HG03460 (cell line): ENCODE data around the gene FGF16.
"Not testable (repeated sequence)": the region's sequence is repeated elsewhere in the genome, so short reads cannot be mapped to it uniquely, and the experiment has no call there.

Experiments used
- ATAC-seq: cut with Tn5 transposase; IDR thresholded peaks from one replicate; pipeline ENCODE4 v1.9.1; 2021; ENCODE audit not compliant: unreplicated experiment

Gene FGF16

DNA sequence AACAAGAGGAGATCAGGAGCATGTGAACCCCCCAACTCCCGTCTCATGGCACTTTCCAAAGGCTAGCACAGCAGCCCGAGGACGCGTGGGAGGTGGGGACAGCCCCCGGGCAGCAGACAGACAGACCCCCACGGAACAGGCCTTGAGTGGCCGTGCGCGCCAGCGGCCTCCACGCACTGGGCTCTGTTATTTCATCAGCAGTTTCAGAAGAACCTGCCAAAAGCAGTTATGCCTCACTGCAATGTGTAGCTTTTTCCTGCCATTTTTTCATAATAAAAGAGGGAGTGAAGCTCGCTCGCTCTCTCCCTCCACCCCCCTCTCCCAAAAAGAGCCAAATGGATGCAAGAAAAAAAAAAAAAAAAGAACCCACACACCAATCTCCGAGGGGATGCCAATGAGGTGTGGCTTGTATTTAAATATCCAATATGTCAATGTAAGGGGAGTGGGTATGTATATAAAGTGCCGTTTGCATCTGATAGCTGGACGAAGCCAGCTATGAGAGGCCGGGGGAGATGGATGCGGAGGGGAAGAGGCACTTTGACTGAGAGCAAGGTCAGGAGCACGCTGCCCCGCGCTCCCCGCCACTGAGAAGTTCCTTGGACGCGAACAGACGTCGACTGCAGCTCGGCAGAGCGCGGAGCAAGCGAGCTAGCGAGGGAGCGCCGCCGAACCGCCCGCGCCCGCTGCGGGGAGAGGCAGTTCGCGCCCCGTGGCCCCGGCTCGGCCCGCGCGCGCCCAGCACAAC, at the start of gene FGF16:
FGF16 (plus strand) TSS at position 482 of the 745 bp plus-strand sequence. CDS start 286 bp downstream, outside the sequence.
- ATAC-seq: no peak

DNA sequence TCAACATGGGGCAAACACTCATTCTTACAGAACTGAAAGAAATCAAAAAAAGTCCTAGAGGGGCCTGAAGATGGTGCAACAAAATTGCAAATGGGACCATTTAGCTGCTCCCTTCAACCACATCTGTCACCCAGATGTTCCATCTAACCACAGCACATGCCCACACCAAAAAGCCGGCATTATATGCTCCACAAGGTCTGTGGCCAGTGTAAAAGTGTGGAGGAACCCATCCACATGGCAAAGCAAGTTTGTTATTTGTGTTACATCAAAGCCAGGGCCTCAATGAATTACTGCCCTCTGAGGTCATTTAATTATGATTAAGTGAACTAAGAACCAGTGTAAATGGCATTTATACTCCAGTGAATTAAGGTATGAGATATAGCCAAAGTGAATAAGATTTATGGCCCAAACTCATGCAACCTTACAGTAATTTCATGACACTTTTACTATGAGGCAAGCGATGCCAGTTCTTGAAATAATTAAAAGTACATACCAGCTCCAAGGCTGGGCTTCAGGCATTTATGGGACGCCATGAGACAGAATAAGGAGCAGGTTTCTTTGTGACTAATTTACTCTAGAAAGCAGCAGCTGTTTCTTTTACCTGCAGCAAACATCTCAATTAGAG, 48.7 kb upstream of the FGF16 start:
- ATAC-seq: no peak

DNA sequence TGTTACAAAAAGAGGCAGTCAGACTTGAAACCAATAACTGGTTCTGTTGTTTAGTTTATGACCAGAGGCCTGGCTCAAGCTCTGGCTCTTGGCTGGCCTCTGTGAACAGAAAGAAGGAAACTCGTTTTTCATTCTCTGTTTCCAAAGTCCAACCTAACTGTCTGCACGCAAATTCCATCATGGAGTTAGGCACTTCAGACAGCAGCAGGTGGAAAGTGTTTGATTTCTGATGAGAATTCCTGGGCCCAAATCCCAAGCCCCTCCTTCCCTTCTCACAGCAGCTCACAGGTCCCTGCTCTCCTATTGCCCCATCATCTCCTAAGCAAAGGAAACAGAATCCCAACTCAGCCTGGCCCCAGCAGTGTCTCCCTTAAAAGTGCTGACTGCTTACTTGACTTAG, 42.8 kb upstream of the FGF16 start:
- no peak for ATAC-seq

DNA sequence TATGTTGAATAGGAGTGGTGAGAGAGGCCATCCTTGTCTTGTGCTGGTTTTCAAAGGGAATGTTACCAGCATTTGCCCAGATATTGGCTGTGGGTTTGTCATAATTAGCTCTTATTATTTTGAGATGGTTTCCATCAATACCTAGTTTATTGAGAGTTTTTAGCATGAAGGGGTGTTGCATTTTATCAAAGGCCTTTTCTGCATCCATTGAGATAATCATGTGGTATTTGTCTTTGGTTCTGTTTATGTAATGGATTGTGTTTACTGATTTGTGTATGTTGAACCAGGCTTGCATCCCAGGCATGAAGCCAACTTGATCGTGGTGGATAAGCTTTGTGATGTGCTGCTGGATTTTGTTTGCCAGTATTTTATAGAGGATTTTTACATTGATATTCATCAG, 39.4 kb upstream of the FGF16 start:
- ATAC-seq: not testable (repeated sequence)

DNA sequence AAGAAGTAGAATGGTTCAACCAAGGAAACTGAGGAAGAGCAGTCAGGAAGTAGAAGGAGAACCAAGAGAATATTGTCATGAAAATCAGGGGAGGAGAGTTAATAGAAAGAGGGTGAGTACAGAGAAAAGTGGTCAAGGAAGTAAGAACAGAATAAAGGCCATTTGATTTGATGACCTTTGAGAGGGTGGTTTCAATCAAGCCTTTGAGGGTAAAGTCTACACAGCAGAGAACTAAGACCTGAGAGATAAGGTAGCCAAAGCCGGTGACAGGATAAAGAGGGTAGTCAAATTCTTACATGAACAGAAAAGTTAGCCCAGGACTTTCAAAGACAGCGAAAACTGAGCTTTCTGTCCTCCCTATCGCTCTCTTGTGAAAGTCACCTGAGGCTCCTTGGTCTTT, 34.6 kb upstream of the FGF16 start:
- no peak for ATAC-seq

DNA sequence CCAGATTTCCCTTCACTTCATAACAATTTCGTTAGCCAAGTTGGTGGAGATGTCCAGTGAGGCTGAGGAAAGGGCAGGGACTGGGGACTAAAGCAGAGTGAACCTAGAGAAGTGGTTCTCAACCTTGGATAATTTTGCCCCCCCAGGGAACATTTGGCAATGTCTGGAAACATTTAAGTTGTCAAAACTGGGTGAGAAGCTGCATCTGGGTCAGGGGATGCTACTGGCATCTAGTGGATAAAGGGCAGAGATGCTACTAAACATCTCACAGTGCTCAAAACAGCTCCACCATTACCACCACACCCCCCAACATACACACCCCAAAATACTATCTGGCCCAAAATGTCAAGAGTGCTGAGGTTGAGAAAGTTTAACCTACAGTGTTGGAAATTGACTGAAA, 32.0 kb upstream of the FGF16 start:
- ATAC-seq: no peak

DNA sequence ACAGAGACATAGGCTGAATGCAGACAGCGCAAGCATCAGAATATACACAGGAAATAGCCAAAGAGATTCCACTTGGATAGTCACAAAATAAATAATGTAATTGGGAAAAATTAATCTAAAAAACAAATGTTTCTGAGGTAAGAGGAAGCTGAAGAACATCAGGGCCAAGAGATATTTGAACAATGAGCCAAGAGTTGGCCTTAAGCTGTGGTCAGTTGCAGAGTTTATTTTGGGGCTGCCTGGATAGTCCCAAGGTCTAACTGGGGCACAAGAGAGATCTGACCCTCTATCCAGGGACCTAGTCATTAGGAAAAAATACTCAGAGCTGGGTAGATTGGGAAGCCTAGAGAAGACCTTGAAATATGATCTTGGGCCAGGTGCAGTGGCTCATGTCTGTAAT, 31.3 kb upstream of the FGF16 start:
- no peak for ATAC-seq

DNA sequence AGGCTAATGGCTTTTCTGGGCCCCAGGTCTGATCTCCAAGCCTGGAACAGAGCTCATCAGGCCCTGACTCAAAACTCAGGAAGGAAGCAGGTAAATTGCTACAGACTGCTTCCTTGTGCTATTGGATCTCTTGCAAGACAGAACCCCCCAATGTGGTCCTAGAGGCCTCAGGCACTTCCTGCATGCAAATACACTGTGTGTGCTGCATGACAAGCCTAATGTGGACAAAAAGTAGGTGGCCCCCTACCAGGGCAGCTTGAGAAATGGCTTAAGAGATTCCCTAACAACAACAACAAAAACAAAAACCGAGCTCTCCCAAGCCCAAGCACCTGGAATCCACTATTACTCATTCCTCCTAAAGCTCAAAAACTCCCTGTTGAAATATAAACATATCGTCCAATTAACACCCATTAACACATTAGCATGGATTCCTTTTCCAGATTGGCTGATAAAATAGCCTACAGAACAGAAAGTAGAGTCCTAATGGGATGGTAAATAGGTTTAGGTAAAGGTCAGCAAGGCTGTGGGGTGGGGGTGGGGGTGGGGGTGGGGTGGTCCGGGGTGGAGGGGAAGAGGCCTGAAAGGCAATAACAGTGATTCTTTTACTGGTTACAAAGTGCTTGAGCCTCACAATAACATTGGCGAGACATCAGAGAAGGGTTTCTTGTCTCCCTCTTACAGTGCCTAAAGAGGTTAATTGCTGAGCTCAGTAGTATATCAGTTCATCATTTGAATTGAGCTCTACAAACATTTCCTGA, 24.1 kb upstream of the FGF16 start:
- ATAC-seq: no peak

DNA sequence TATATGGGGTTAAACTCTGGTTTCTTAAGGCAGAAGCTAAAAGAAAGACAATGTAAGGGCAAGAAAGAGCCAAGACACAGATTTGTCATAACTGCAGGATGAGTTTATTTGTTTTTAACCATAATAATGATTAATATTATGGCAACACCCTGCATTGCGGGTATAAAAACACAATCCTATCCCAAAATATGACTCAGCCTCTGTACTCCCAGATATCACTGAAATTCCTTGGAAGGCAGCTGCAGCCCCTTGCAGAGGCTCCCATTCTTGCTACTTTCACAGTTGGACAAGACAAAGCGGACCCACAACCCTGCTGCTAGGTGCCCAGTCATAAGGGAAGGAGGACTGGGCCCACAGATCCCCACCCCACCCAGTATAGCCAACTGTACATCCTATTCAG, 20.4 kb upstream of the FGF16 start:
- no peak for ATAC-seq

DNA sequence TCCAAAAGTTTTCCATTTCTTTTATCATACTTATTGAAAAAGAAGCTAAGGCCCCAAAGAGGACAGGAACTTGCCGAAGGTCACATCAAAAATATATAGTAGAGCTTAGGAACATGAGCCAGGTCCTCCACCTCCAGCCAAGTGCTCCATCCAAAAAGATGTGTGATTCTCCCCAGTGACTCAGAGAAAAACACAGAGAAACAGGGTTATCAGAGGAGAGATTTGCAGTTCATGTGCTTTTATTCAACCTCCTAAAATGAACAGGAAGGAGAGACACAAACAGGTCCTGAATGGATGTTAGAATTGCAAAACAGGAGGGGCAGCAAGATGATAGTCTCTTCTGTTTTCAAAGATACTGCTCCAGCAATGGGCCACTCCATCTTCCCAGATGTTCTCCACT, 19.6 kb upstream of the FGF16 start:
- ATAC-seq: no peak

DNA sequence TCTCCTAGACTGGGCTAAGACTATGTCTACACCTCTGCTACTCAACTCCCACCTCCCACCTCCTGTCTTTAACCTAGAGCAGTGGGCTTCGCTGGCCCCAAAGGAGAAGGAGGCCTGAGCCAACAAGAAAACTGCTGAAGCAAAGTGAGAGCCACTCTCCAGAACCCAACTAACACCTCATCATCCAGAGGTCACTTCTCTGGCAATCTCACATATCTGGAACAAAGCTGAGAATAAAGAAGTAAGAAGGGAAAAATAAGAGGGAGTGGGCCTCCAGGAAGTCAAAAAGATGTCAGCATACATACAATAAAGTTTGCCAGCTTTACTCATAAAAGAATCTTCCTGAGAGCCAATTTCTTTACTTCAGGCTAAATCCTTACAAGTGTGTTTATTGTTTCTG, 18.6 kb upstream of the FGF16 start:
- no peak for ATAC-seq

DNA sequence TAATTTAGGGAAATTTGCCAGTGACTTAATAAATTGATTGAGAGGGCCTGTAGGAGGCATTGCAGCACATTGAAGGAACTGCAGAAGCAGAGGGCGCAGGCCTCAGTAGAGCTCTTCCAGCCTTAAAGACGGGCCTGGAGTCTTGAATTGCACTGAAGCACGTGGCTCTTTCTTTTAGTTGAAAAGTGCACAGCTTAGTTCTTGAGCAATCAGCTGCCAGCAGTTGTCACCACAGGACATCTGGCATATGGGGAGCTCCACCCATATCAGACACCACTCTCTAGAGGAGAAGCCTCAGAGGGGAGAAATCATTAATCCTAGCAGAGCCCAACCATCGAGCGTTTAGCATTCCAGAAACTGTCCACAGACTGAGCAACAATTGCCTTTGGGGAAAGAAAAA, 16.0 kb upstream of the FGF16 start:
- no peak for ATAC-seq

DNA sequence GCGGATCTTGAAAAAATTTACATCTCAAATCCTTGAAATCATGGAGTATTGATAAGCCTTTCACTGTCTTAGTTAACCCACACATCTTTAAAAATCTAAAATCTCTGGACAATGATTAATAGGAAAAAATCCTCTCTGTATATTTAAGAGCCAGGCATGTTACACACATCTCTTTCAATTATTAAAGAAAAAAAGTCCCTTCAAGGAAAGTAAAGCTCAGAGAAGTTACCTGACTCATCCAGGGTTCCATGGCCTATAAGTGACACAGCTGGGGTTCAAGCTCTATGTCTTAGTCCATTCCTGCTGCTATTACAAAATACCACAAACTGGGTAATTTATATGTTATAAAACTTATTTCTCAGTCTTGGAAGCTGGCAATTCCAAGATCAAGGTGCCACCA, 14.2 kb upstream of the FGF16 start:
- no peak for ATAC-seq

DNA sequence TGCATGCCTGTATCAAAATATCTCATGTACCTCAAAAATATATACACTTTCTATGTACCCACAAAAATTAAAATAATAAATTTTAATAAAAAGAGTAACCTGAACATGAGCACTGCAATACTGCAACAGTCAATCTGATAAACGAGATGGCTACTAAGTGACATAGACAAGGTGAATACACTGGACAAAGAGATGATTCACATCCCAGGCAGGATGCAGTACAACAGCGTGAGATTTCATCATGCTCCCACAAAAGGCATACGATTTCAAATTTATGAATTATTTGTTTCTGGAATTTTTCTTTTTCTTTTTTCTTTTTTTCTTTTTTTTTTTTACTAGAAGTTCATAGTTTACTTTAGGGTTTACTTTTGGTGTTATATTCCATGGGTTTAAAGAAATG, 12.2 kb upstream of the FGF16 start:
- ATAC-seq: no peak

DNA sequence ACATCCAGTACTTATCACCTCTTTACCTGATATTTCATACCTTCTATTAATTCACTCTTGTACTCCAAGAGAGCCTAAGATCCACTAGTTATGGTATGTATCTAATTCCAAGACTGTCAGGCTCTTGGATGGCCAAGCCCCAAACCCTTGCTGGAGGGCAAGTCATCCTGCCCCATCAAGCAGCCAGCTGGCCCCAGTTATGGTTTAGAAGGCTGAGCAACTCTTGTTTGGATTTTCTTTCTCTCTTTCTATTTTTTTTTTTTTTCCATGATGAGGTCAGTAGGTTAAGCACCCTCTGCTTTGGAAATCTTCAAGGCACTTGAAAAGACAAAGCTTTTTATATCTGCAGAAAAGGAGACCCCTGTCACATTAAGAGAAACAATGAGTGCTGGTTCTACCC, 10.9 kb upstream of the FGF16 start:
- no peak for ATAC-seq

DNA sequence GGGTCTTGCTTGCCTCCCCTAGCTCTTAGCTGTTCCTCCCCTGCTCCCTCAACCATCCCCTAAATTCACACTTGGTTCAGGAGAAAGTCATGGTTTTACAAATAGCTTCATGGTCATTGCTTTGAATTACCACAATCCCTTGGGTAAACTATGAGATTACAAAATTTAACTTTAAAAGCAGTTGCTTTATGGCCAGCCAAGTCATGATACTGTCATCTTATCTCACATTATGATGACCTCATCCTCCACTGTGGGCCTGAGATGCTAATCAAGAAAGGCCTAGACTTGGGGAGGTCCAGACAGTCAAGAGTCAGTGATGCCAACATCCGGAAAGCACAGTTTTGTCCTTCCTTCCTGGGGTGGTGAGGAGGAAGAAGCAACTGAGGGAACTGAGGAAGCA, 10.5 kb upstream of the FGF16 start:
- no peak for ATAC-seq

DNA sequence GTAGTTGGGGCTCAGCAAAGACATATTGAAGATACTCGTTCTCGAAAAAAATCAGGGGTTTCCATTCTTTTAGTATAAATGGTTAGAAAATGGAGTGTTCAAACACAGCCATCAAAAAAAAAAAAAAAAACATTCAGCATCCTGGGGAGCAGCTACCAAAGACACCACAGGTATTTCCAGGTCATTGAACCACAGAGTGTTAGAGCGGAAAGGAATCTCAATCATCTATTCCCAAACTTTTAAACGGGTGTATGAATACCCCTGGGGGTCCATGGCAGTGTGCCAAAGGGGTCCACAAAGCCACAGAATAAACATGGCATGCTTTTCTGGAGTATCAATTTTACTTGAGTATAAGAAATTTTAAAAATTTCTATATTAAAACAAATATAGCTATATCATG, 6.9 kb upstream of the FGF16 start:
- no peak for ATAC-seq

DNA sequence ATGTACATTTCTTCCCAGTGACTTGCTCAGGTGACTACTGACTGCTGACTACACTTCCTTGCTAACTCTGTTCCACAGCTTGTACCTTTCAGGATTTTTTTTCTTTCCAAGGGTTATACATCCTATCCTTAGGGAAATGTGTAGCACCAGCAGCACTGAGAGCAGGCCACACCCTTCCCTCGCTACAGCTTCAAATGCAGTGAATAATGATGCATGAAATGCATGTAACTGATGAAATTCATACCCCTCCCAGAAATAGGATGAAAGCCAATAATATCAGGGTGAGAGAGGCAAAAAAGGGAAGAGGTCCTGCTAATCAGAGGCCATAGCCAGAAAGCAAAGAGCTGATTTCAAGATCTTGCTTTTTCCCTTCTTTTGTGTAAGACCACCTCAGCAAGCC, 6.2 kb upstream of the FGF16 start:
- ATAC-seq: no peak

DNA sequence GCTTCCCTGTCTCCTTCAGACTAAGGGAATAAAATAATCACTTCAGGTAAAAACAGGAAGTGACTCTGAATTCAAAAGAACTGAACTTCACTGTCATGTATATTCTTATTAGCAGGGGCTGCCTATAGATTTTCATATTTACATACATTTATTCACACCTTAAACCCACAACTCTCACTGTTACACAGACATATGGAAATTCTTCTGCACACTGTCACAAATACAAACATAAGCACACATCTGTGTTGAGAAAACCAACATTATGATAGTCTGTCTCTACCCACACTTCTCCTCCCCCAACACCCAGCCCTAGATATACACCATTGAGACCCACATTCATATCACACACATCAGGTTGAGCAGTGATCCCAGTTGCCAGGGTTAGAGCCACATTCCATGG, 5.7 kb upstream of the FGF16 start:
- ATAC-seq: no peak

DNA sequence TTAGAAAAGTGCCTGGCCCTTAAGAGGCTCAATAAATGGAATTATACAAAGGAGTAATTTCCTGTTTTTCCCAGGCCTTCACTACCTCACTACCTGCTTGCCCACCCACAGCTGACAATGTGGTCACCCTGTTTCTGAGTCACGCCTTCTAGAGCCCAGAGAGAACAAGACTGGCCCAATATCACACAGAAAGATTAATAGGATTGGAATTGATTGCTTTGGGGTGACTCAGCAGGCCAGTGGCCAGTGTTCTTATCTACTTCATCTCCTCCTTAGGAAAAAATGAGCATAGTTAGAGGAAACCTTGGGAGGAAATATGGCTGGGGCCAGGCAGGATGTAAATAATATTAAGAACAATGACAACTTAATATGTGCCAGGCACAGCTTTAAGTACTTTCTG, 4.5 kb upstream of the FGF16 start:
- ATAC-seq: no peak

DNA sequence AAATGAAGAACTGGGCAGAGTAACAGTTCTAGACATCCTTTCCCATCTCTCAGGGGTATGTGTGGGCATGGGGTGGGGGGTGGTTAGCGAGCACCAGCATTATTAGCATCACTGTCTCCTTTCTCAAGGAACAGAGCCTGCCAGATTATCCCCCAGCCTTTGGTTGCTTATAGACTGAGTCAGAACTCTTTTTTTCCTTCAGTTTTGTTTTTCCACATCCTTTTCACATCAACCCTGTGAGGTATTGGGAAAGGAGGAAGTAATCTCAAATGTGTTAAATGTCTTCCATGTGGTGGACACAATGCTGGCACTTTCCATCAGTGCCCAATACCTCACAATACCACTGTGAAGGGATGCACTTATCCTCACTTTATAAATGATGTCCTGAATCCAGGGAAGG, 3.1 kb upstream of the FGF16 start:
- ATAC-seq: no peak

DNA sequence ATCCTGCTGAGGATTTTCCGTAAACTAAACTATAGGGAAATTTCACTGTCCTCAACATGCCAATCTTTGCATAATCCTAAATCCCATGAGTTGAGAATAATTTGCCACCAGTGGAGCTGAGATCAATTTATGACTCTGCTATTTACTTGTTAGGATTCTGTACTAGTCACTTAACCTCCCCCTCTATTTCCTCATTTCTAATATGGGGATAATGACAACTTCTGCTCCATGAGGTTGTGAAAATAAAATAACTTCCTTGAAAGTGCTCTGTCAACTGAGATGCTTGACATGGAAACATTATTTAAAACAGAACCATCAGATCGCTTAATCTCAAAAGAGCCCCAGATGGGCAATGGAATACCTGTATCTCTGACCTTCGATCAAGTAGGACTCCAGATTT, 2.6 kb upstream of the FGF16 start:
- ATAC-seq: no peak
